IMR-90 (cell line): ENCODE measurements around the gene PAXX. TPM values are rescaled to one million over a fixed set of nuclear protein-coding genes. Genes with fewer than 3 reads are reported as not detected.

Experiments used
- ATAC-seq: fragments of 200-7000 bp; cut with Tn5 transposase; 2 replicates; pipeline ENCODE4 v1.9.1; 2020; ENCODE audit warnings: low read depth, mild to moderate bottlenecking, moderate library complexity
- BruUV-seq: library from RNA; stranded (reverse); fragments of 400-500 nt; replicated peaks from 2 replicates; lab custom pipeline; 2021; lab: Mats Ljungman, UMichigan
- CTCF ChIA-PET: fragments of 300-600 bp; formaldehyde crosslinking; extraction: SDS; loops from one replicate; lab custom pipeline; 2021; ENCODE audit warnings: antibody characterized with exemption; lab: Yijun Ruan, JAX
- POLR2A ChIA-PET: fragments of 300-600 bp; sonication (Branson Sonifier 250); formaldehyde crosslinking; loops from one replicate; lab custom pipeline; 2022; ENCODE audit warnings: antibody characterized with exemption; ENCODE audit not compliant: unreplicated experiment; lab: Charles Lee
- DNase-seq: peaks from one replicate; pipeline ENCODE4 v3.0.0; 2013
- H2AFZ ChIP-seq: replicated peaks from 2 replicates; pipeline ENCODE3; 2013; ENCODE audit warnings: low read length, mild to moderate bottlenecking; ENCODE audit not compliant: poor library complexity
- H2AK5ac ChIP-seq: 2 replicates; pipeline ENCODE4 v1.6.1; 2013; ENCODE audit warnings: low read depth, low read length, inconsistent platforms
- H2AK9ac ChIP-seq: replicated peaks from 2 replicates; pipeline ENCODE3; 2013; ENCODE audit warnings: mild to moderate bottlenecking, low read depth, low read length, moderate library complexity; ENCODE audit not compliant: poor library complexity
- H2BK120ac ChIP-seq: 2 replicates; pipeline ENCODE4 v1.6.1; 2013; ENCODE audit warnings: low read depth, low read length, inconsistent platforms
- H2BK15ac ChIP-seq: 3 replicates; pipeline ENCODE4 v1.6.1; 2013; ENCODE audit warnings: low read depth, low read length, inconsistent platforms
- H2BK20ac ChIP-seq: 2 replicates; pipeline ENCODE4 v1.6.1; 2013; ENCODE audit warnings: low read depth, mild to moderate bottlenecking, inconsistent platforms, low read length, moderate library complexity
- H2BK5ac ChIP-seq: 2 replicates; pipeline ENCODE4 v1.6.1; 2013; ENCODE audit warnings: mild to moderate bottlenecking, low read depth, low read length, inconsistent platforms; ENCODE audit not compliant: poor library complexity, severe bottlenecking
- H3K14ac ChIP-seq: replicated peaks from 2 replicates; pipeline ENCODE4 v1.6.1; 2013; ENCODE audit warnings: low read depth, low read length, inconsistent platforms
- H3K18ac ChIP-seq: 2 replicates; pipeline ENCODE4 v1.6.1; 2013; ENCODE audit warnings: low read depth, low read length, control low read depth
- H3K23ac ChIP-seq: 2 replicates; pipeline ENCODE4 v1.6.1; 2013; ENCODE audit warnings: low read depth, low read length, inconsistent platforms
- H3K27ac ChIP-seq: 2 replicates; pipeline ENCODE4 v1.5.1; 2013; ENCODE audit warnings: mild to moderate bottlenecking, control low read depth, low read length; ENCODE audit not compliant: insufficient read depth
- H3K27me3 ChIP-seq: 2 replicates; pipeline ENCODE4 v1.6.1; 2013; ENCODE audit warnings: low read length; ENCODE audit not compliant: control insufficient read depth, insufficient read depth
- H3K36me3 ChIP-seq: 2 replicates; pipeline ENCODE4 v1.6.1; 2013; ENCODE audit warnings: low read length, mixed read lengths; ENCODE audit not compliant: control insufficient read depth, insufficient read depth
- H3K4ac ChIP-seq: 2 replicates; pipeline ENCODE4 v1.6.1; 2013; ENCODE audit warnings: low read depth, low read length, inconsistent platforms
- H3K4me1 ChIP-seq: 2 replicates; pipeline ENCODE4 v1.6.1; 2013; ENCODE audit warnings: low read length, mixed read lengths; ENCODE audit not compliant: control insufficient read depth, insufficient read depth
- H3K4me2 ChIP-seq: 2 replicates; pipeline ENCODE4 v1.6.1; 2013; ENCODE audit warnings: low read depth, mild to moderate bottlenecking, control low read depth, low read length, moderate library complexity
- H3K4me3 ChIP-seq: 2 replicates; pipeline ENCODE4 v1.5.1; 2013; ENCODE audit warnings: low read depth, mild to moderate bottlenecking, control low read depth, low read length, moderate library complexity; ENCODE audit not compliant: insufficient read depth
- H3K56ac ChIP-seq: 2 replicates; pipeline ENCODE4 v1.6.1; 2013; ENCODE audit warnings: low read length, inconsistent platforms; ENCODE audit not compliant: insufficient read depth; ENCODE audit errors: extremely low read depth
- H3K79me1 ChIP-seq, 2 experiments: 2 replicates each; pipeline ENCODE4 v1.6.1; 2013; ENCODE audit warnings: low read length in 2 of 2, inconsistent platforms in 1 of 2, low read depth in 1 of 2
- H3K9ac ChIP-seq: 2 replicates; pipeline ENCODE4 v1.6.1; 2013; ENCODE audit warnings: low read depth, low read length, control low read depth
- H3K9me1 ChIP-seq: 2 replicates; pipeline ENCODE4 v1.6.1; 2013; ENCODE audit warnings: low read length, inconsistent platforms; ENCODE audit not compliant: insufficient read depth
- H3K9me3 ChIP-seq: 2 replicates; pipeline ENCODE4 v1.6.1; 2013; ENCODE audit warnings: low read length; ENCODE audit not compliant: control insufficient read depth, insufficient read depth
- H4K20me1 ChIP-seq: 2 replicates; pipeline ENCODE4 v1.6.1; 2013; ENCODE audit warnings: low read length, inconsistent platforms; ENCODE audit not compliant: insufficient read depth
- H4K5ac ChIP-seq: 2 replicates; pipeline ENCODE4 v1.6.1; 2013; ENCODE audit warnings: mild to moderate bottlenecking, low read depth, low read length, control low read depth
- H4K8ac ChIP-seq, 2 experiments: 2 replicates each; pipeline ENCODE4 v1.6.1; 2013; ENCODE audit warnings: low read depth in 2 of 2, low read length in 2 of 2, control low read depth in 1 of 2, inconsistent platforms in 1 of 2
- H4K91ac ChIP-seq: 2 replicates; pipeline ENCODE4 v1.6.1; 2013; ENCODE audit warnings: low read depth, low read length, inconsistent platforms; ENCODE audit not compliant: insufficient read depth
- BHLHE40 ChIP-seq: fragments of 150-350 bp; IDR thresholded peaks from 2 replicates; pipeline ENCODE4 v1.6.1; 2016; ENCODE audit warnings: mild to moderate bottlenecking, low read depth, low read length
- CEBPB ChIP-seq: IDR thresholded peaks from 2 replicates; pipeline ENCODE4 v1.6.1; 2012; ENCODE audit warnings: low read depth, low read length, improper control_type of control experiment
- CHD1 ChIP-seq: IDR thresholded peaks from 2 replicates; pipeline ENCODE4 v1.6.1; 2012; ENCODE audit warnings: low read depth, low read length, improper control_type of control experiment
- CTCF ChIP-seq: conservative IDR thresholded peaks from 2 replicates; pipeline ENCODE4 v1.5.1; 2012; ENCODE audit warnings: mild to moderate bottlenecking, low read depth, low read length, improper control_type of control experiment
- ELK1 ChIP-seq: fragments of 150-350 bp; IDR thresholded peaks from 2 replicates; pipeline ENCODE4 v1.6.1; 2016; ENCODE audit warnings: low read depth, mild to moderate bottlenecking, low read length, moderate library complexity, borderline replicate concordance
- FOS ChIP-seq: fragments of 150-350 bp; IDR thresholded peaks from 2 replicates; pipeline ENCODE4 v1.6.1; 2016; ENCODE audit warnings: low read depth, low read length
- MAFK ChIP-seq: IDR thresholded peaks from 2 replicates; pipeline ENCODE4 v1.6.1; 2012; ENCODE audit warnings: low read depth, low read length, improper control_type of control experiment
- MAZ ChIP-seq: IDR thresholded peaks from 2 replicates; pipeline ENCODE4 v1.6.1; 2012; ENCODE audit warnings: low read depth, mild to moderate bottlenecking, low read length, improper control_type of control experiment, moderate library complexity, borderline replicate concordance
- MXI1 ChIP-seq: IDR thresholded peaks from 2 replicates; pipeline ENCODE4 v1.6.1; 2012; ENCODE audit warnings: low read depth, mild to moderate bottlenecking, low read length, moderate library complexity, borderline replicate concordance
- NFE2L2 ChIP-seq: fragments of 150-350 bp; IDR thresholded peaks from 2 replicates; pipeline ENCODE4 v1.6.1; 2016; ENCODE audit warnings: low read depth, mild to moderate bottlenecking, low read length
- POLR2A ChIP-seq: IDR thresholded peaks from 2 replicates; pipeline ENCODE4 v1.6.1; 2012; ENCODE audit warnings: mild to moderate bottlenecking, low read depth, low read length
- RAD21 ChIP-seq: IDR thresholded peaks from 2 replicates; pipeline ENCODE4 v1.6.1; 2012; ENCODE audit warnings: low read length, improper control_type of control experiment
- RCOR1 ChIP-seq: IDR thresholded peaks from 2 replicates; pipeline ENCODE4 v1.6.1; 2012; ENCODE audit warnings: mild to moderate bottlenecking, low read length, improper control_type of control experiment; ENCODE audit not compliant: insufficient replicate concordance
- RFX5 ChIP-seq: IDR thresholded peaks from 2 replicates; pipeline ENCODE4 v1.8.0; 2012; ENCODE audit warnings: low read depth, mild to moderate bottlenecking, low read length, moderate library complexity
- SMC3 ChIP-seq: fragments of 150-350 bp; IDR thresholded peaks from 2 replicates; pipeline ENCODE4 v1.6.1; 2016; ENCODE audit warnings: low read depth, mild to moderate bottlenecking, antibody characterized with exemption, low read length, moderate library complexity
- USF2 ChIP-seq: fragments of 150-350 bp; IDR thresholded peaks from 2 replicates; pipeline ENCODE4 v1.6.1; 2017; ENCODE audit warnings: mild to moderate bottlenecking, antibody characterized with exemption, low read length, low read depth
- WGBS, 2 experiments: methylation state at CpG; one replicate each; pipeline versions ENCODE4 v1.1.5 to v1.1.7; 2013; ENCODE audit warnings: missing lambda C conversion rate in 2 of 2; ENCODE audit not compliant: insufficient read length in 1 of 2; ENCODE audit errors: extremely low coverage in 2 of 2; 5-methylcytosine and 5-hydroxymethylcytosine counted together
- dilution Hi-C: fragments of 300-500 bp; cut with HindIII; formaldehyde crosslinking; loops from one replicate; pipeline ENCODE4 v1.14.3; 2018; ENCODE audit warnings: low sequenced_read_pairs; ENCODE audit not compliant: unreplicated experiment
- in situ Hi-C: fragments of 300-500 bp; cut with MboI; formaldehyde crosslinking; loops from 3 replicates; pipeline ENCODE4 v1.14.3; 2019; ENCODE audit warnings: low sequenced_read_pairs, inconsistent platforms, mixed read lengths
- intact Hi-C: fragments of 100-400 bp; cut with micrococcal nuclease; formaldehyde crosslinking; loops from 2 replicates; pipeline ENCODE4 v1.10.0; 2022
- polyA plus RNA-seq, 3 experiments: library from polyadenylated mRNA; depleted of rRNA; stranded (reverse); fragments of >200 nt; gene quantifications; 2 replicates each; pipeline ENCODE4 v1.2.3, GENCODE V29; 2012; ENCODE audit warnings: low replicate concordance in 1 of 3
- total RNA-seq: library from RNA; depleted of rRNA; stranded (reverse); fragments of >200 nt; gene quantifications from 2 replicates; pipeline ENCODE4 v1.2.3, GENCODE V29; 2012

Gene PAXX
- total and polyA plus RNA-seq, 2 of the 4 experiments (the other 2 are of a cell fraction), result 5.7 to 24.6 TPM

GRCh38 chr9:137017071-137017470 is 24.8 kb downstream of the PAXX start:
- no peak overlapping the region for H3K56ac ChIP-seq
- H3K27me3 ChIP-seq, result no peaks in the 10 kb centered on the region
- no peak overlapping the region for H3K4ac ChIP-seq
- H3K14ac ChIP-seq, result no peak overlapping the region
- H3K27ac ChIP-seq, result no peak overlapping the region
- DNase-seq (no peak), ATAC-seq (no peak)
- no peaks in the 10 kb centered on the region; the same call in 1 of the 2 replicates for H4K20me1 ChIP-seq
- no peaks in the 10 kb centered on the region for H3K9me1 ChIP-seq
- H2BK15ac ChIP-seq, result no peak overlapping the region
- TF ChIP-seq MAZ (no peak), CEBPB (no peak), MAFK (no peak), RFX5 (no peak), ELK1 (no peak), CHD1 (no peak), POLR2A (no peak), RCOR1 (no peak), CTCF (no peak), FOS (no peak), NFE2L2 (no peak), RAD21 (no peak), USF2 (no peak), BHLHE40 (no peak), SMC3 (no peak), MXI1 (no peak)
- WGBS, 2 experiments, result 95% methylated on average over 27 of the region's 28 CpGs; no CpG with 5 or more reads in 1 of the 2 experiments
- H3K9me3 ChIP-seq, result no peaks in the 10 kb centered on the region
- intact Hi-C loops, result no loop called here
- H3K36me3 ChIP-seq, result peaks cover 36% of the 10 kb centered on the region; the same call in 1 of the 2 replicates
- H2BK5ac ChIP-seq, result no peak overlapping the region
- no peaks in the 10 kb centered on the region for H3K4me1 ChIP-seq
- H2AK9ac ChIP-seq, result no peak overlapping the region
- H4K5ac ChIP-seq, result no peak overlapping the region
- no peak overlapping the region for H3K23ac ChIP-seq
- in situ Hi-C loops, result no loop called here
- no peak overlapping the region for H2BK20ac ChIP-seq
- no peak overlapping the region for H3K18ac ChIP-seq
- H2AFZ ChIP-seq, result no peak overlapping the region
- no peak overlapping the region for H4K8ac ChIP-seq
- CTCF ChIA-PET, result no interaction called here
- H3K9ac ChIP-seq, result no peak overlapping the region
- POLR2A ChIA-PET, result no interaction called here
- no peak overlapping the region for H3K4me3 ChIP-seq
- no peaks in the 10 kb centered on the region for H3K79me1 ChIP-seq
- H3K4me2 ChIP-seq, result no peak overlapping the region
- no peak overlapping the region for H2BK120ac ChIP-seq
- dilution Hi-C loops, result no loop called here
- no TSS peak for BruUV-seq
- no peak overlapping the region for H4K91ac ChIP-seq
- H2AK5ac ChIP-seq, result no peak overlapping the region
